Astrocyte of the cerebellum (primary cell): ENCODE results near the gene PCNX2.

Experiments used
- DNase-seq: peaks from one replicate; pipeline ENCODE4 v3.0.0-alpha.2; 2011; ENCODE audit warnings: low read depth
- H3K4me3 ChIP-seq: 2 replicates; pipeline ENCODE4 v1.5.1; 2011; ENCODE audit warnings: mild to moderate bottlenecking, low read depth, low read length, moderate library complexity
- in situ Hi-C: cut with HindIII; loops from 2 replicates; pipeline ENCODE4 v1.10.0; 2017; ENCODE audit warnings: low sequenced_read_pairs
- TF ChIP-seq, protein P1 (sequence below): IDR thresholded peaks from 2 replicates; pipeline ENCODE4 v1.5.1; 2012; ENCODE audit warnings: low read length, low read depth, moderate library complexity, mild to moderate bottlenecking; ENCODE audit errors: missing control alignments

The PCNX2 gene

GRCh38 chr1:233261695-233262094 lies 33.8 kb downstream of the PCNX2 start:
- TF ChIP-seq, protein P1, sequence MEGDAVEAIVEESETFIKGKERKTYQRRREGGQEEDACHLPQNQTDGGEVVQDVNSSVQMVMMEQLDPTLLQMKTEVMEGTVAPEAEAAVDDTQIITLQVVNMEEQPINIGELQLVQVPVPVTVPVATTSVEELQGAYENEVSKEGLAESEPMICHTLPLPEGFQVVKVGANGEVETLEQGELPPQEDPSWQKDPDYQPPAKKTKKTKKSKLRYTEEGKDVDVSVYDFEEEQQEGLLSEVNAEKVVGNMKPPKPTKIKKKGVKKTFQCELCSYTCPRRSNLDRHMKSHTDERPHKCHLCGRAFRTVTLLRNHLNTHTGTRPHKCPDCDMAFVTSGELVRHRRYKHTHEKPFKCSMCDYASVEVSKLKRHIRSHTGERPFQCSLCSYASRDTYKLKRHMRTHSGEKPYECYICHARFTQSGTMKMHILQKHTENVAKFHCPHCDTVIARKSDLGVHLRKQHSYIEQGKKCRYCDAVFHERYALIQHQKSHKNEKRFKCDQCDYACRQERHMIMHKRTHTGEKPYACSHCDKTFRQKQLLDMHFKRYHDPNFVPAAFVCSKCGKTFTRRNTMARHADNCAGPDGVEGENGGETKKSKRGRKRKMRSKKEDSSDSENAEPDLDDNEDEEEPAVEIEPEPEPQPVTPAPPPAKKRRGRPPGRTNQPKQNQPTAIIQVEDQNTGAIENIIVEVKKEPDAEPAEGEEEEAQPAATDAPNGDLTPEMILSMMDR, result no peak
- in situ Hi-C loops, result no loop called here
- DNase-seq, result no peak
- H3K4me3 ChIP-seq, result no peak overlapping the region

- in situ Hi-C loops, result no loop called here
- TF ChIP-seq, protein P1, result no peak
- no peak overlapping the region for H3K4me3 ChIP-seq
- DNase-seq, result no peak
Measured at GRCh38 chr1:233261206-233261605, 34.3 kb downstream of the PCNX2 start.

GRCh38 chr1:233257786-233258185 lies 37.7 kb downstream of the PCNX2 start:
- TF ChIP-seq, protein P1, result no peak
- in situ Hi-C loops, result no loop called here
- DNase-seq, result no peak
- H3K4me3 ChIP-seq, result no peak overlapping the region

DNA sequence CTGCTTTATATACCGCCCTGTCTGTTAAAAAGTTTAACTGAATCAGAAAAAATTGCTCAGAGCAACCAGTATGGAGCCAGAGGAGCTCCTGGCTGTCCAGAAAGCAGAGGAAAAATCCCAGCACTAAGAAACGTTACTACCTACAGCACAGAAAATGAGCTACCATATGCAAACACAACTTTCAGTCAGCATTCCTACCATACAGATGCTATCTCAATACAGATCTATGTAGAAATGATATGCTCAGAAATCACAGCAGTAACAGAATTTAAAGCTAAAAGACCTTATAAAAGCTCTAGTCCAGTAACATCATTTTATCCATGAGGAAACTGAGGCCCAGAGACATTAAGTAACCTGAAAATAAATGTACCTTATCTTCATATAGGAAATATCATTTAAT lies 38.7 kb downstream of the PCNX2 start:
- H3K4me3 ChIP-seq, result no peak overlapping the region
- in situ Hi-C loops, result no loop called here
- TF ChIP-seq, protein P1, result no peak
- no peak for DNase-seq

DNA sequence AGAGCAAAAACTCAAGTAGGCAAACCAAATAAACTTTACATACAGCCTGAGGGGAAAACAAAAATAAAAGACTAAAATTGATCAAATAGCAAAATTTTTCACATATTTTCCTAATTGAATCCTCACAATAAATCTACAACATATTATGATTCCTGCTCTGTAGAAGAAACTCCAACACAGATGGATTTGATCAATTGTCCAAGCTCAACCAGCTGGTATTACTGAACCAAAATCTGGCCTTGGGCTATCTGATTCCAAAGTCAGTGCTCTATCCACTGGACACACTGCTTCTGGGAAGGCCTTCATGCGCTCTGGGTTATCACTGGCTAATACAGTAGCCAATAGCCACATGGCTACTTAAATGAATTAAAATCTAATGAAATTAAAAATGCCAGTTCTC lies 39.3 kb downstream of the PCNX2 start:
- TF ChIP-seq, protein P1, result no peak
- H3K4me3 ChIP-seq, result no peak overlapping the region
- in situ Hi-C loops, result no loop called here
- DNase-seq, result no peak

GRCh38 chr1:233255145-233255544 lies 40.4 kb downstream of the PCNX2 start:
- no peak for DNase-seq
- TF ChIP-seq, protein P1, result no peak
- H3K4me3 ChIP-seq, result no peak overlapping the region
- in situ Hi-C loops, result no loop called here

GRCh38 chr1:233253832-233254331 lies 41.6 kb downstream of the PCNX2 start:
- TF ChIP-seq, protein P1, result no peak
- H3K4me3 ChIP-seq, result no peak overlapping the region
- in situ Hi-C loops, result no loop called here
- no peak for DNase-seq
